ENCODE results near the gene ROR2. TPM values are rescaled to one million over a fixed set of nuclear protein-coding genes. Genes with fewer than 3 reads are reported as not detected.

The ROR2 gene
- total RNA-seq, 4 donors from 2014 or later = 0.70 to 9.9 (median 4.1) TPM

- H3K4me1 ChIP-seq = peaks cover 0 to 12% (median 0%) of the 10 kb centered on the region in 4 donors
- no peak overlapping the region for H3K4me3 ChIP-seq
- H3K9me3 ChIP-seq = no peaks in the 10 kb centered on the region
- H3K27me3 ChIP-seq = no peaks in the 10 kb centered on the region
- H3K36me3 ChIP-seq = no peaks in the 10 kb centered on the region
- TF ChIP-seq CTCF (IDR thresholded peaks at IDR 0.05) (no peak), POLR2A (IDR thresholded peaks at IDR 0.05) (no peak)
- no peak for DNase-seq
- H3K27ac ChIP-seq = no peak overlapping the region
Observed at GRCh38 chr9:91770229-91770628, 179.8 kb downstream of the ROR2 start.

- no peak overlapping the region for H3K27ac ChIP-seq
- no peaks in the 10 kb centered on the region for H3K9me3 ChIP-seq
- H3K36me3 ChIP-seq = no peaks in the 10 kb centered on the region
- DNase-seq = no peak
- no peaks in the 10 kb centered on the region for H3K27me3 ChIP-seq
- no peak for TF ChIP-seq CTCF (IDR thresholded peaks at IDR 0.05)
- no peak for TF ChIP-seq POLR2A (IDR thresholded peaks at IDR 0.05)
- peaks cover 0 to 12% (median 0%) of the 10 kb centered on the region in 4 donors for H3K4me1 ChIP-seq
- no peak overlapping the region for H3K4me3 ChIP-seq
Observed at GRCh38 chr9:91768977-91769916, 180.8 kb downstream of the ROR2 start.

- no peaks in the 10 kb centered on the region for H3K9me3 ChIP-seq
Observed at GRCh38 chr9:91768507-91768906, 181.5 kb downstream of the ROR2 start.

GRCh38 chr9:91766315-91767069 is 183.5 kb downstream of the ROR2 start:
- Histone ChIP-seq H3K4me3 (no peak overlapping the region), H3K9me3 (no peaks in the 10 kb centered on the region), H3K36me3 (no peaks in the 10 kb centered on the region), H3K27me3 (no peaks in the 10 kb centered on the region), H3K4me1 (peaks cover 0 to 9% (median 0%) of the 10 kb centered on the region in 4 donors), H3K27ac (no peak overlapping the region)
- no peak for TF ChIP-seq POLR2A (IDR thresholded peaks at IDR 0.05)
- no peak for TF ChIP-seq CTCF (IDR thresholded peaks at IDR 0.05)
- DNase-seq = no peak

More at GRCh38 chr9:91768507-91768906, 181.5 kb downstream of the ROR2 start:
- H3K4me1 ChIP-seq = peaks cover 0 to 12% (median 0%) of the 10 kb centered on the region in 4 donors
- no peaks in the 10 kb centered on the region for H3K36me3 ChIP-seq
- no peak for DNase-seq
- TF ChIP-seq CTCF (IDR thresholded peaks at IDR 0.05) (no peak), POLR2A (IDR thresholded peaks at IDR 0.05) (no peak)
- no peak overlapping the region for H3K27ac ChIP-seq
- H3K27me3 ChIP-seq = no peaks in the 10 kb centered on the region
- no peak overlapping the region for H3K4me3 ChIP-seq

- DNase-seq = no peak
- Histone ChIP-seq H3K27me3 (no peaks in the 10 kb centered on the region), H3K36me3 (no peaks in the 10 kb centered on the region), H3K27ac (no peak overlapping the region), H3K4me1 (peaks cover 0 to 8% (median 0%) of the 10 kb centered on the region in 4 donors), H3K4me3 (no peak overlapping the region), H3K9me3 (no peaks in the 10 kb centered on the region)
- TF ChIP-seq POLR2A (IDR thresholded peaks at IDR 0.05) = no peak
- no peak for TF ChIP-seq CTCF (IDR thresholded peaks at IDR 0.05)
Observed at GRCh38 chr9:91765296-91765695, 184.7 kb downstream of the ROR2 start.

Data from Peyer's patch (tissue), 4 donors.